ENCODE measurements around the gene POTEF. TPM values are rescaled to one million over a fixed set of nuclear protein-coding genes. Genes with fewer than 3 reads are reported as not detected.
"Not testable (repeated sequence)": the region's sequence is repeated elsewhere in the genome, so short reads cannot be mapped to it uniquely, and the experiment has no call there.

POTEF gene
- polyA plus RNA-seq, 1 donor, result not detected

GRCh38 chr2:130152816-130153595, 24.0 kb upstream of the POTEF start:
- WGBS (ENCODE audit: insufficient coverage, low lambda C conversion rate), result no CpG with 5 or more reads among the region's 25 CpGs
- Histone ChIP-seq H3K27ac (ENCODE audit: low read length) (no peak overlapping the region), H3K4me1 (ENCODE audit: control insufficient read depth, insufficient read depth, low read length) (no peaks in the 10 kb centered on the region), H3K27me3 (ENCODE audit: control insufficient read depth, insufficient read depth, low read length) (no peaks in the 10 kb centered on the region), H3K36me3 (ENCODE audit: control insufficient read depth, insufficient read depth, low read length) (peaks cover 28% of the 10 kb centered on the region), H3K4me3 (ENCODE audit: low read length) (no peak overlapping the region), H3K9me3 (ENCODE audit: control insufficient read depth, low read depth, low read length) (no peaks in the 10 kb centered on the region)
- DNase-seq, result no peak

- not testable (repeated sequence) for DNase-seq; H3K9me3 ChIP-seq (ENCODE audit: control insufficient read depth, low read depth, low read length); H3K4me3 ChIP-seq (ENCODE audit: low read length); H3K27me3 ChIP-seq (ENCODE audit: control insufficient read depth, insufficient read depth, low read length); H3K27ac ChIP-seq (ENCODE audit: low read length); H3K4me1 ChIP-seq (ENCODE audit: control insufficient read depth, insufficient read depth, low read length)
- peaks cover 28% of the 10 kb centered on the region for H3K36me3 ChIP-seq (ENCODE audit: control insufficient read depth, insufficient read depth, low read length)
- no CpG with 5 or more reads among the region's 27 CpGs for WGBS (ENCODE audit: insufficient coverage, low lambda C conversion rate)
These were observed 23.3 kb upstream of the POTEF start for GRCh38 chr2:130152136-130152815.

DNA sequence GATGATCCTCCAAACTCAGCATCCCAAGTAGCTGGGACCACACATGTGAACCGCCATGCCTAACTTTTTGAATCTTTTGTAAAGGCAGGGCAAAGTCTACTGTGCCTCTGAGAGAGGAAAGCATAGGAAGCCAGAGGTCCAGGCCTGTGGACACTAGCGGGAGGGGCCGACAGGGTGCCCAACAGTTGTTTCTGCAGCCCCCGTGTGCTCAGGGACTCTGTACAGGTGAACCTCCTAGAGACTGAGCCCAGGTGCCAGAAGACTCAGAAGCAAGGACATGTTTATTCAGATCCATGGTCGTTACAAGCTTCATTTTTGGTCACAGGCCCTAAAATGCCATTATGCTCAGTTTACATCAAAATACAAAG, 22.1 kb upstream of the POTEF start:
- H3K36me3 ChIP-seq (ENCODE audit: control insufficient read depth, insufficient read depth, low read length), result peaks cover 28% of the 10 kb centered on the region
- WGBS (ENCODE audit: insufficient coverage, low lambda C conversion rate), result no CpG with 5 or more reads among the region's 5 CpGs
- H3K9me3 ChIP-seq (ENCODE audit: control insufficient read depth, low read depth, low read length); H3K27me3 ChIP-seq (ENCODE audit: control insufficient read depth, insufficient read depth, low read length); H3K4me1 ChIP-seq (ENCODE audit: control insufficient read depth, insufficient read depth, low read length); H3K4me3 ChIP-seq (ENCODE audit: low read length); DNase-seq; H3K27ac ChIP-seq (ENCODE audit: low read length): not testable (repeated sequence)

DNA sequence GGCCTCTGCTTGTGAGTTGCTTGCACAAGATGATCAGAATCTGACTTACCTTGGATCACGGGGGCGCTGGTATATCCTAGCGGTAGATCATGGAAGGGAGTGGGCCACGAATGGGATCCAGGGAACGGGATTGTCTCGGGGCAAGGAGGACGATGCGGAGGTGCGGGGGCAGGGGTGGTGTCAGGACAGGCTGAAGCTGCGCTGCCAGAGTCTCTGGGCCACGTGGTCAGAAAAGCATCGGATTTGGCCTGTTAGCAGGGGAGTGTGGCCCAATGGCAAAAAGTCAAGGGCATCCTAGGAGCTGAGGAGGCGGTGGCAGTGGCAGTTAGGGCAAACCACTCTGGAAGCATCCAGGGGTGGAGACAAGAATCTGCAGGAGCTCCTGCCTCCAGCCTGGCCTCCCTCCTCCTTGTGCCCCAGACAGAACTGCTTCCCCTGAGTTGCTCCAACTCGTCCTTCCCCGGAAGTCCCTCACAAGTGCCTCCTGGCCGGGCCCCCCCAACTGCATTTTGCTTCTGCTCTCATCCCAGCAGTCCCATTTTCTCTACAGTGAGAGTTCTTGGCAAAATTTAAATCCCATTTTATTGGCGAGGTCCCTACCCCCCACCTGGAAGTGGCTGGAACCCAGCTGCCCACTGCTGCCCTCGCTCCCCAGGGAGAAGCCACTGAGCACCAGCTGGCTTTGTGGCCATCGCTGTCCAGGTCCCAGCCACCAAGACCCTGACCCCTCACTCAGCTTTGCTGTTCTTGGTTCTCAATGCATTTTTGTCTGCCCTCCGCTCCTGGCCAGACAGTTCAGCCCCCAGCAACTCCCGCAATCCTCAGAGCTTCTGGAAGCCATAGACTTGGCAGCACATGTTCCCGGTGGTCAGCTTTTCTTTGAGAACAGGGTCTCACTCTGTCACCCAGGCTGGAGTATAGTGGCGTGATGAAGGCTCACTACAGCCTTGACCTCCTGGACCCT, 21.4 kb upstream of the POTEF start:
- WGBS (ENCODE audit: insufficient coverage, low lambda C conversion rate), result no CpG with 5 or more reads among the region's 23 CpGs
- no peak for DNase-seq
- Histone ChIP-seq H3K27me3 (ENCODE audit: control insufficient read depth, insufficient read depth, low read length) (peaks cover 5% of the 10 kb centered on the region), H3K9me3 (ENCODE audit: control insufficient read depth, low read depth, low read length) (no peaks in the 10 kb centered on the region), H3K4me1 (ENCODE audit: control insufficient read depth, insufficient read depth, low read length) (no peaks in the 10 kb centered on the region), H3K36me3 (ENCODE audit: control insufficient read depth, insufficient read depth, low read length) (peaks cover 26% of the 10 kb centered on the region), H3K4me3 (ENCODE audit: low read length) (no peak overlapping the region), H3K27ac (ENCODE audit: low read length) (no peak overlapping the region)

GRCh38 chr2:130148515-130148914, 19.5 kb upstream of the POTEF start:
- not testable (repeated sequence) for H3K4me1 ChIP-seq (ENCODE audit: control insufficient read depth, insufficient read depth, low read length); H3K27me3 ChIP-seq (ENCODE audit: control insufficient read depth, insufficient read depth, low read length); H3K4me3 ChIP-seq (ENCODE audit: low read length); H3K9me3 ChIP-seq (ENCODE audit: control insufficient read depth, low read depth, low read length); DNase-seq; H3K27ac ChIP-seq (ENCODE audit: low read length)
- 70% methylated on average over 2 of the region's 6 CpGs for WGBS (ENCODE audit: insufficient coverage, low lambda C conversion rate)
- H3K36me3 ChIP-seq (ENCODE audit: control insufficient read depth, insufficient read depth, low read length), result peaks cover 14% of the 10 kb centered on the region

DNA sequence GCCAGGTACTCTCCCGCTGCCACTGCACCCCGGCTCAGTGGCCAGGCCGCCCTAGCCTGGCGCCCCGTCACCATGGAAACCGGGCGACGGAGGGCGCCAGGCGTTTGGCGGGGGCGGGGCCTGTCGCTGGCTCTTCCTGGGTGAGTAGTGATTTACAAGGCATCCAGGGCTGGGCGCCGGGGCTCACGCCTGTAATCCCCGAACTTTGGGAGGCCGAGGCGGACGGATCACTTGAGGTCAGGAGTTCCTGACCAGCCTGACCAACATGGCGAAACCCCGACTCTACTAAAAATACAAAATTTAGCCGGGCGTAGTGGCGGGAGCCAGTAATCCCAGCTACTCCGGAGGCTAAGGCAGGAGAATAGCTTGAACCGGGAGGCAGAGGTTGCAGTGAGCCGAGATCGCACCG, 16.0 kb upstream of the POTEF start, which contains the start of gene CCDC74B:
Gene CCDC74B, minus strand, starts transcription at position 107 of the 409 bp plus-strand sequence. CDS start 116 bp downstream, outside the sequence.
- H3K4me1 ChIP-seq (ENCODE audit: control insufficient read depth, insufficient read depth, low read length); H3K36me3 ChIP-seq (ENCODE audit: control insufficient read depth, insufficient read depth, low read length); H3K27ac ChIP-seq (ENCODE audit: low read length); H3K9me3 ChIP-seq (ENCODE audit: control insufficient read depth, low read depth, low read length): not testable (repeated sequence)
- no CpG with 5 or more reads among the region's 30 CpGs for WGBS (ENCODE audit: insufficient coverage, low lambda C conversion rate)
- DNase-seq, result peak in 1 of 2 donors; percentile 13
- H3K27me3 ChIP-seq (ENCODE audit: control insufficient read depth, insufficient read depth, low read length), result peaks cover 15% of the 10 kb centered on the region
- peak within 1 kb of the TSS; percentile 23 for H3K4me3 ChIP-seq (ENCODE audit: low read length)

GRCh38 chr2:130143266-130144039, 14.4 kb upstream of the POTEF start:
- not testable (repeated sequence) for H3K9me3 ChIP-seq (ENCODE audit: control insufficient read depth, low read depth, low read length); DNase-seq; H3K4me1 ChIP-seq (ENCODE audit: control insufficient read depth, insufficient read depth, low read length); H3K36me3 ChIP-seq (ENCODE audit: control insufficient read depth, insufficient read depth, low read length); H3K4me3 ChIP-seq (ENCODE audit: low read length); H3K27ac ChIP-seq (ENCODE audit: low read length)
- H3K27me3 ChIP-seq (ENCODE audit: control insufficient read depth, insufficient read depth, low read length), result peaks cover 15% of the 10 kb centered on the region
- WGBS (ENCODE audit: insufficient coverage, low lambda C conversion rate), result no CpG with 5 or more reads among the region's 28 CpGs

- no CpG with 5 or more reads among the region's 13 CpGs for WGBS (ENCODE audit: insufficient coverage, low lambda C conversion rate)
- H3K27me3 ChIP-seq (ENCODE audit: control insufficient read depth, insufficient read depth, low read length), result peaks cover 15% of the 10 kb centered on the region
- not testable (repeated sequence) for H3K36me3 ChIP-seq (ENCODE audit: control insufficient read depth, insufficient read depth, low read length); H3K4me3 ChIP-seq (ENCODE audit: low read length); H3K9me3 ChIP-seq (ENCODE audit: control insufficient read depth, low read depth, low read length); DNase-seq; H3K27ac ChIP-seq (ENCODE audit: low read length); H3K4me1 ChIP-seq (ENCODE audit: control insufficient read depth, insufficient read depth, low read length)
These were observed 13.6 kb upstream of the POTEF start for GRCh38 chr2:130142396-130143265.

GRCh38 chr2:130141645-130142370, 12.8 kb upstream of the POTEF start:
- WGBS (ENCODE audit: insufficient coverage, low lambda C conversion rate), result no CpG with 5 or more reads among the region's 22 CpGs
- not testable (repeated sequence) for H3K27ac ChIP-seq (ENCODE audit: low read length); H3K36me3 ChIP-seq (ENCODE audit: control insufficient read depth, insufficient read depth, low read length); H3K4me3 ChIP-seq (ENCODE audit: low read length); H3K9me3 ChIP-seq (ENCODE audit: control insufficient read depth, low read depth, low read length); DNase-seq; H3K4me1 ChIP-seq (ENCODE audit: control insufficient read depth, insufficient read depth, low read length)
- peaks cover 15% of the 10 kb centered on the region for H3K27me3 ChIP-seq (ENCODE audit: control insufficient read depth, insufficient read depth, low read length)

Measured in large intestine (tissue), 3 donors.